ENCODE data around the gene PCGF5.

GRCh38 chr10:91312382-91312733 is 91.9 kb downstream of the PCGF5 start:
- TF ChIP-seq CTCF (IDR thresholded peaks at IDR 0.05) (no peak), POLR2A (IDR thresholded peaks at IDR 0.05) (no peak)

Data from thyroid gland (tissue), 4 donors.